ENCODE data around the gene LACTB. TPM values are rescaled to one million over a fixed set of nuclear protein-coding genes. Genes with fewer than 3 reads are reported as not detected.

Gene LACTB
- total RNA-seq, 1 experiment from 2014 or later, result 11.2 TPM

DNA sequence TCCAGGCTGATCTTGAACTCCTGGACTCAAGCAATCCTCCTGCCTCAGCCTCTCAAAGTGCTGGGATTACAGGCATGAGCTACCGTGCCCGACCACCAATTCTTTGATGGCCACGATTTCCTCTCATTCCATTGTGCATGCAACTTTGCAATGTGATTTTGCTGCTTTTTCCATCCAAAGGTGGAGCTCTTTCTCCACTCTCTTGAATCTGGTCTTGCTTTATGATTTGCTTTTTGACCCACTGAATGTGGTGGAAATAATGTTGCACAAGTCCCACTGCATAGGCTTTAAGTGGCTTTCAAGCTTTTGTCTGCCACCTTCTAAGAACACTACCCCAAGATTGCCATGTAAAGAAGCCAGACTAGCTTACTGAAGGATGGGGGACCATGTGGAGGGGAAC is 25.0 kb downstream of the LACTB start:
- CTCF ChIA-PET, result no interaction called here
- Histone ChIP-seq H3F3A (ENCODE audit: low read length, unreplicated experiment) (no peaks in the 10 kb centered on the region), H3K27me3 (ENCODE audit: low read length) (no peaks in the 10 kb centered on the region), H3K4me2 (ENCODE audit: low read length) (no peak overlapping the region), H3K27ac (ENCODE audit: low read length) (no peak overlapping the region), H2AFZ (ENCODE audit: low read length) (no peak overlapping the region), H3K36me3 (ENCODE audit: low read depth, low read length) (no peaks in the 10 kb centered on the region), H3K9ac (ENCODE audit: low read length) (no peak overlapping the region), H4K20me1 (ENCODE audit: low read length) (no peaks in the 10 kb centered on the region), H3K79me2 (ENCODE audit: low read length) (no peaks in the 10 kb centered on the region), H3K9me2 (replicated peaks; ENCODE audit: low read length) (no peaks in the 10 kb centered on the region), H3K9me3 (ENCODE audit: low read length) (no peaks in the 10 kb centered on the region), H3K4me1 (ENCODE audit: insufficient read depth, low read length) (peaks cover 8% of the 10 kb centered on the region), H3K4me3 (ENCODE audit: low read length) (no peak overlapping the region)
- ATAC-seq (no peak; the same call in 1 of the 2 replicates), DNase-seq (peak; percentile 20)
- no TSS peak for BruUV-seq (replicated peaks)
- TF ChIP-seq, protein P1, sequence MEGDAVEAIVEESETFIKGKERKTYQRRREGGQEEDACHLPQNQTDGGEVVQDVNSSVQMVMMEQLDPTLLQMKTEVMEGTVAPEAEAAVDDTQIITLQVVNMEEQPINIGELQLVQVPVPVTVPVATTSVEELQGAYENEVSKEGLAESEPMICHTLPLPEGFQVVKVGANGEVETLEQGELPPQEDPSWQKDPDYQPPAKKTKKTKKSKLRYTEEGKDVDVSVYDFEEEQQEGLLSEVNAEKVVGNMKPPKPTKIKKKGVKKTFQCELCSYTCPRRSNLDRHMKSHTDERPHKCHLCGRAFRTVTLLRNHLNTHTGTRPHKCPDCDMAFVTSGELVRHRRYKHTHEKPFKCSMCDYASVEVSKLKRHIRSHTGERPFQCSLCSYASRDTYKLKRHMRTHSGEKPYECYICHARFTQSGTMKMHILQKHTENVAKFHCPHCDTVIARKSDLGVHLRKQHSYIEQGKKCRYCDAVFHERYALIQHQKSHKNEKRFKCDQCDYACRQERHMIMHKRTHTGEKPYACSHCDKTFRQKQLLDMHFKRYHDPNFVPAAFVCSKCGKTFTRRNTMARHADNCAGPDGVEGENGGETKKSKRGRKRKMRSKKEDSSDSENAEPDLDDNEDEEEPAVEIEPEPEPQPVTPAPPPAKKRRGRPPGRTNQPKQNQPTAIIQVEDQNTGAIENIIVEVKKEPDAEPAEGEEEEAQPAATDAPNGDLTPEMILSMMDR (conservative IDR thresholded peaks at IDR 0.05; ENCODE audit: low read depth, low read length), result peak; percentile 17; the same call in 1 of the 2 replicates
- TF ChIP-seq EZH2phosphoT487 (IDR thresholded peaks at IDR 0.05; ENCODE audit: borderline replicate concordance, low read length), result no peak
- intact Hi-C loops (cut with micrococcal nuclease), result no loop called here
- POLR2A ChIA-PET (ENCODE audit: unreplicated experiment), result interaction anchor here (0.5 kb wide), 1 partner anchor 235 kb away, joined by 3 read pairs; no protein-coding TSS in a partner anchor

DNA sequence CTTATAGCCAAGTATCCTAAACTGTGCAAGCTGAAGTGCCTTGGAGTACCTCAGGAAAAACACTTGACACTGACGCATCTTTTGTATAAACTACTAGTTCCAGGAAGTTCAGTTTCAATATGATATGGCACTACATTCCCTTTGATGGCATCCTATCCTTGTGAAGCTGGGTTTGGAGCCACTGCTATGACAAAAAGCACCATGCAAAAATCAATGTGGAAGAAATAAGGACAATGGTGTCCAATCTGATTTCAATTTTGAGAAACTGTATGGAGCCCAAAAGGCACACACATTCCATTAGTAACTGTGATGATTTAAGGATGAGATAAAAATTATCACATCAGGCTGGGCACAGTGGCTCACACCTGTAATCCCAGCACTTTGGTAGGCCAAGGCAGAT is 30.0 kb downstream of the LACTB start:
- H3K36me3 ChIP-seq (ENCODE audit: low read depth, low read length), result no peaks in the 10 kb centered on the region
- peaks cover 14% of the 10 kb centered on the region for H3K79me2 ChIP-seq (ENCODE audit: low read length)
- no peaks in the 10 kb centered on the region for H3F3A ChIP-seq (ENCODE audit: low read length, unreplicated experiment)
- no TSS peak for BruUV-seq (replicated peaks)
- peaks cover 17% of the 10 kb centered on the region for H3K4me1 ChIP-seq (ENCODE audit: insufficient read depth, low read length)
- H3K27ac ChIP-seq (ENCODE audit: low read length), result no peak overlapping the region
- CTCF ChIA-PET, result no interaction called here
- H3K9ac ChIP-seq (ENCODE audit: low read length), result no peak overlapping the region
- TF ChIP-seq, protein P1 (conservative IDR thresholded peaks at IDR 0.05; ENCODE audit: low read depth, low read length), result no peak
- TF ChIP-seq EZH2phosphoT487 (IDR thresholded peaks at IDR 0.05; ENCODE audit: borderline replicate concordance, low read length) (no peak), EZH2 (IDR thresholded peaks at IDR 0.05; ENCODE audit: low read length, unreplicated experiment) (no peak)
- H3K4me2 ChIP-seq (ENCODE audit: low read length), result no peak overlapping the region
- intact Hi-C loops (cut with micrococcal nuclease), result no loop called here
- POLR2A ChIA-PET (ENCODE audit: unreplicated experiment), result no interaction called here
- no peaks in the 10 kb centered on the region for H3K9me3 ChIP-seq (ENCODE audit: low read length)
- no peak overlapping the region for H2AFZ ChIP-seq (ENCODE audit: low read length)
- ATAC-seq (no peak), DNase-seq (no peak)
- H3K27me3 ChIP-seq (ENCODE audit: low read length), result no peaks in the 10 kb centered on the region
- H4K20me1 ChIP-seq (ENCODE audit: low read length), result no peaks in the 10 kb centered on the region
- H3K4me3 ChIP-seq (ENCODE audit: low read length), result no peak overlapping the region
- H3K9me2 ChIP-seq (replicated peaks; ENCODE audit: low read length), result no peaks in the 10 kb centered on the region

- ChIA-PET POLR2A (ENCODE audit: unreplicated experiment) (no interaction called here), CTCF (no interaction called here)
- no peaks in the 10 kb centered on the region for H4K20me1 ChIP-seq (ENCODE audit: low read length)
- peaks cover 19% of the 10 kb centered on the region for H3K79me2 ChIP-seq (ENCODE audit: low read length)
- DNase-seq, result no peak
- no peaks in the 10 kb centered on the region for H3K36me3 ChIP-seq (ENCODE audit: low read depth, low read length)
- intact Hi-C loops (cut with micrococcal nuclease), result loop anchor here (5.0 kb wide), 3 partner anchors 37 to 247 kb away; no protein-coding TSS in a partner anchor
- H3F3A ChIP-seq (ENCODE audit: low read length, unreplicated experiment), result no peaks in the 10 kb centered on the region
- BruUV-seq (replicated peaks), result no TSS peak
- TF ChIP-seq, protein P1 (conservative IDR thresholded peaks at IDR 0.05; ENCODE audit: low read depth, low read length), result no peak
- TF ChIP-seq EZH2phosphoT487 (IDR thresholded peaks at IDR 0.05; ENCODE audit: borderline replicate concordance, low read length) (no peak), EZH2 (IDR thresholded peaks at IDR 0.05; ENCODE audit: low read length, unreplicated experiment) (no peak)
- no peak for ATAC-seq
- no peaks in the 10 kb centered on the region for H3K27me3 ChIP-seq (ENCODE audit: low read length)
- H2AFZ ChIP-seq (ENCODE audit: low read length), result no peak overlapping the region
- no peak overlapping the region for H3K27ac ChIP-seq (ENCODE audit: low read length)
- H3K9me3 ChIP-seq (ENCODE audit: low read length), result no peaks in the 10 kb centered on the region
- peak overlapping the region; percentile 84; the same call in 1 of the 2 replicates for H3K4me3 ChIP-seq (ENCODE audit: low read length)
- H3K4me2 ChIP-seq (ENCODE audit: low read length), result peak overlapping the region; percentile 88
- H3K9ac ChIP-seq (ENCODE audit: low read length), result no peak overlapping the region; the same call in 1 of the 2 replicates
- H3K9me2 ChIP-seq (replicated peaks; ENCODE audit: low read length), result no peaks in the 10 kb centered on the region
- H3K4me1 ChIP-seq (ENCODE audit: insufficient read depth, low read length), result peaks cover 14% of the 10 kb centered on the region
Observed at GRCh38 chr15:63155486-63155885, 33.8 kb downstream of the LACTB start.
